HG03066 (cell line): Measurements from ENCODE around the gene NKX1-2.
A peak's percentile ranks its signal among the peaks of the same experiment; 100 is the strongest.

ENCODE experiments used
- ATAC-seq: cut with Tn5 transposase; IDR thresholded peaks from one replicate; pipeline ENCODE4 v1.9.1; 2021; ENCODE audit warnings: low read depth; ENCODE audit not compliant: unreplicated experiment

NKX1-2 gene

GRCh38 chr10:124418726-124419501 lies 30.9 kb downstream of the NKX1-2 start, which contains the start of gene OAT:
Gene OAT, minus strand, starts transcription at chr10:124418923. Its CDS starts 6,752 bp downstream, at chr10:124412171.
- ATAC-seq: peak; percentile 97

- ATAC-seq: peak; percentile 23
Observed at GRCh38 chr10:124417895-124418725, 31.7 kb downstream of the NKX1-2 start.

GRCh38 chr10:124416733-124417132 lies 33.1 kb downstream of the NKX1-2 start:
- no peak for ATAC-seq

DNA sequence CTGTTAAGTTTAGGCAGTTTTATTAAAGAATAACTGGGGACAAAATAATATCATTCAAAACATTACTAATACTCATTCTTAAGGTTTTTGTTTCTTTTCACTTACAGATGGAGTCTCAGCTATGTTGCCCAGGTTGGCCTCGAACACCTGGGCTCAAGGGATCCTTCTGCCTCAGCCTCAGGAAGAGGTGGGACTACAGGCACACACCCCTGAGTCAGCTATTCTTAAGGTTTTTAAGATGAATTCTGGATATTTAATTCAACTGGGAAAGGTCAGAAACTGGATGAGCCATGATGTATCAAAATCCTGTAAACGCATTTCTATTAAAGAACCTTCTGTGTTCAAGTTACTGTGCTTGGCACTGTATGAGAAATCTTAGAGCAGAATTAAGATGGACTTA lies 34.6 kb downstream of the NKX1-2 start:
- ATAC-seq: no peak

GRCh38 chr10:124414076-124414475 lies 35.8 kb downstream of the NKX1-2 start:
- no peak for ATAC-seq

DNA sequence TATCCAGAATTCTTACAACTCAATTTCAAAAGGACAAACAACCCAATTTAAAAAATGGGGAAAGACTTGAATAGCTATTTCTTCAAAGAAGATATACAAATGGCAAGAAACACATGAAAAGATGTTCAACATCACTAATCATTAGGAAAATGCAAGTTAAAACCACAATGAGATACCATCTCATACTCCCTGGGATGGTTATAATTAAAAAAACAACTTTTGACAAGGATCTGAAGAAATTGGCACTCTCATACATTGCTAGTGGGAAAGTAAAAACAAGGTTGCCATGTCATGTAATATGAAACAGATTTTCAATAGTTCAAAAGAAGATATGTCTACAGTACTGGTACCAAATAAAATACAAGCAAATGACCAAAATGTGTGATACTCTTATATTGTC lies 40.1 kb downstream of the NKX1-2 start:
- ATAC-seq: no peak

DNA sequence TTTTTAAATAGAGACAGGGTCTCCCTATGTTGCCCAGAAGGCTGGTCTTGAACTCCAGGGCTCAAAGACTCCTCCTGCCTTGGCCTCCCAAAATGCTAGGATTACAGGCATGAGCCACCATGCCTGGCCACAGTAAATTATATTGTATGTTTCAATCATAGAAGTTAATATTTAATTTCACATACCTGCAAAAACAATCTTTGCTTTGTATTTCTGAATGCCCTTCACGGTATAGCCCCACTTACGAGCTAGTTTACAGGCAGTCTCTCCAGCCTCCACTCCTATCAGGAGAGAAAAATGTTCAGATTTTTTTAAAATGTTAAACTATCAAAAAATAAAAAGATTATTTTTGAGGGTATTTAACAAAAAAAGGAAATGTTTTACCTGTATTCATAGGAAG lies 41.5 kb downstream of the NKX1-2 start:
- no peak for ATAC-seq

DNA sequence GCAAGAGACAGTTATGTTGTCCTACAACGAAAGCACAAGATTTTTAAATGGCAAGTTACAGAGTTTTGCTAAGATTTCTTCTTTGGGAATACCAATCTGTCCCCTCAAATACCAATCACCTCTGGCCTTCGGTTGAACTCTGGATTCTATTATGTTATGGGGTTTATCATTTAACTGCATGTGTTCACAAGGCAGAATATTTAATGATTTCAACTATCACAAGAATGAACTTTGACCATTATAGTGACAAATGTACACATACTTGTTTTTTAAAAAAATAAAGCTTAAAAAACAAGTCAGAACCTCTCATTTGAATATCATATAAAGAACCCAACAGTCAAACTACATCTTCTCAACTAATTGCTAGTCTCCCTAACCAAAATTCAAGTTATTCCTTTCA lies 42.4 kb downstream of the NKX1-2 start:
- ATAC-seq: no peak

- ATAC-seq: peak; percentile 87
Observed at GRCh38 chr10:124403548-124403947, 46.3 kb downstream of the NKX1-2 start.

- no peak for ATAC-seq
Observed at GRCh38 chr10:124402273-124402672, 47.6 kb downstream of the NKX1-2 start.

GRCh38 chr10:124401633-124402032 lies 48.2 kb downstream of the NKX1-2 start:
- ATAC-seq: no peak
